NCI-H1930 (cell line): Measurements from ENCODE around the gene GNAT3.

Experiments used
- DNase-seq, 2 experiments: peaks; one replicate each; lab custom pipeline; 2025; lab: John Stamatoyannopoulos, UW

The GNAT3 gene

GRCh38 chr7:80463272-80463920 lies 48.5 kb downstream of the GNAT3 start:
- DNase-seq, result no peak

GRCh38 chr7:80460857-80461256 lies 51.0 kb downstream of the GNAT3 start:
- no peak for DNase-seq

GRCh38 chr7:80459776-80460510 lies 51.9 kb downstream of the GNAT3 start:
- DNase-seq, result no peak

GRCh38 chr7:80458822-80459725 lies 52.8 kb downstream of the GNAT3 start:
- DNase-seq, result no peak

- peak in 1 of 2 experiments; percentile 7 for DNase-seq
Measured at GRCh38 chr7:80453699-80454340, 58.0 kb downstream of the GNAT3 start.

GRCh38 chr7:80450621-80451308 lies 61.1 kb downstream of the GNAT3 start:
- no peak for DNase-seq

- no peak for DNase-seq
Measured at GRCh38 chr7:80449836-80450235, 62.0 kb downstream of the GNAT3 start.

GRCh38 chr7:80445351-80445750 lies 66.5 kb downstream of the GNAT3 start:
- DNase-seq, result peak in 1 of 2 experiments; percentile 26

- no peak for DNase-seq
Measured at GRCh38 chr7:80444811-80445210, 67.1 kb downstream of the GNAT3 start.

GRCh38 chr7:80443325-80443724 lies 68.5 kb downstream of the GNAT3 start:
- DNase-seq, result no peak

- no peak for DNase-seq
Measured at GRCh38 chr7:80440883-80441282, 71.0 kb downstream of the GNAT3 start.

- no peak for DNase-seq
Measured at GRCh38 chr7:80439894-80440821, 71.7 kb downstream of the GNAT3 start.

- no peak for DNase-seq
Measured at GRCh38 chr7:80435521-80435920, 76.3 kb downstream of the GNAT3 start.

GRCh38 chr7:80434047-80434446 lies 77.8 kb downstream of the GNAT3 start:
- no peak for DNase-seq

- DNase-seq, result no peak
Measured at GRCh38 chr7:80432166-80432565, 79.7 kb downstream of the GNAT3 start.

GRCh38 chr7:80429181-80429580 lies 82.7 kb downstream of the GNAT3 start:
- DNase-seq, result no peak

- DNase-seq, result peak; percentile 37 to 52
Measured at GRCh38 chr7:80428161-80429054, 83.5 kb downstream of the GNAT3 start.

- DNase-seq, result no peak
Measured at GRCh38 chr7:80427218-80427617, 84.6 kb downstream of the GNAT3 start.

GRCh38 chr7:80420876-80421275 lies 91.0 kb downstream of the GNAT3 start:
- DNase-seq, result no peak
